Glutamatergic neuron (in vitro differentiated cells): ENCODE results near the gene ANKRD60. TPM values are rescaled to one million over a fixed set of nuclear protein-coding genes. Genes with fewer than 3 reads are reported as not detected.

Source experiments
- DNase-seq: peaks from one replicate; pipeline ENCODE4 v3.0.0; 2022
- H3K27ac Mint-ChIP-seq: one replicate; pipeline ENCODE4 v1.8.0; 2020; ENCODE audit warnings: mild to moderate bottlenecking, mixed read lengths, inconsistent platforms; ENCODE audit not compliant: unreplicated experiment
- H3K27me3 Mint-ChIP-seq: one replicate; pipeline ENCODE4 v1.8.0; 2020; ENCODE audit warnings: mild to moderate bottlenecking, moderate library complexity, mixed read lengths, inconsistent platforms; ENCODE audit not compliant: unreplicated experiment
- H3K36me3 Mint-ChIP-seq: one replicate; pipeline ENCODE4 v1.8.0; 2020; ENCODE audit warnings: mild to moderate bottlenecking, mixed read lengths, inconsistent platforms; ENCODE audit not compliant: unreplicated experiment
- H3K4me1 Mint-ChIP-seq: one replicate; pipeline ENCODE4 v1.8.0; 2020; ENCODE audit warnings: mild to moderate bottlenecking, low read depth, mixed read lengths, inconsistent platforms; ENCODE audit not compliant: unreplicated experiment
- H3K4me3 Mint-ChIP-seq: one replicate; pipeline ENCODE4 v1.8.0; 2020; ENCODE audit warnings: mild to moderate bottlenecking, mixed read lengths, inconsistent platforms; ENCODE audit not compliant: unreplicated experiment
- H3K9me3 Mint-ChIP-seq: one replicate; pipeline ENCODE4 v1.8.0; 2020; ENCODE audit warnings: mild to moderate bottlenecking, moderate library complexity, mixed read lengths, inconsistent platforms; ENCODE audit not compliant: unreplicated experiment
- CTCF ChIP-seq: fragments of 200-600 bp; sonication (generic); IDR thresholded peaks from one replicate; pipeline ENCODE4 v1.5.0; 2021; ENCODE audit not compliant: partially characterized antibody, unreplicated experiment
- total RNA-seq: library from RNA; stranded (reverse); fragmentation: NEBNext Ultra II Directional; extraction: Animal tissue kit (Norgen Biotek cat#: 25700); gene quantifications from one replicate; pipeline ENCODE4 v1.2.1, GENCODE V29; 2021; ENCODE audit not compliant: unreplicated experiment

The ANKRD60 gene
- total RNA-seq, 1 donor from 2014 or later = not detected

GRCh38 chr20:58214310-58214709 lies 14.1 kb downstream of the ANKRD60 start:
- peaks cover 4% of the 10 kb centered on the region for H3K9me3 Mint-ChIP-seq
- H3K36me3 Mint-ChIP-seq = peaks cover 12% of the 10 kb centered on the region
- H3K27ac Mint-ChIP-seq = no peak overlapping the region
- TF ChIP-seq CTCF = no peak
- no peak overlapping the region for H3K4me3 Mint-ChIP-seq
- H3K27me3 Mint-ChIP-seq = peaks cover 7% of the 10 kb centered on the region
- peaks cover 2% of the 10 kb centered on the region for H3K4me1 Mint-ChIP-seq
- DNase-seq = no peak

GRCh38 chr20:58213716-58214115 lies 14.7 kb downstream of the ANKRD60 start:
- Mint-ChIP-seq H3K4me3 (no peak overlapping the region), H3K4me1 (peaks cover 2% of the 10 kb centered on the region), H3K36me3 (peaks cover 6% of the 10 kb centered on the region), H3K27ac (no peak overlapping the region), H3K27me3 (peaks cover 4% of the 10 kb centered on the region), H3K9me3 (no peaks in the 10 kb centered on the region)
- no peak for DNase-seq
- TF ChIP-seq CTCF = no peak

- Mint-ChIP-seq H3K36me3 (peaks cover 5% of the 10 kb centered on the region), H3K27ac (no peak overlapping the region), H3K27me3 (peaks cover 4% of the 10 kb centered on the region), H3K9me3 (no peaks in the 10 kb centered on the region), H3K4me3 (no peak overlapping the region), H3K4me1 (peaks cover 2% of the 10 kb centered on the region)
- DNase-seq = no peak
- no peak for TF ChIP-seq CTCF
Observed at GRCh38 chr20:58213121-58213520, 15.3 kb downstream of the ANKRD60 start.

GRCh38 chr20:58212636-58213035 lies 15.8 kb downstream of the ANKRD60 start:
- H3K9me3 Mint-ChIP-seq = no peaks in the 10 kb centered on the region
- peaks cover 5% of the 10 kb centered on the region for H3K36me3 Mint-ChIP-seq
- peaks cover 4% of the 10 kb centered on the region for H3K27me3 Mint-ChIP-seq
- no peak for DNase-seq
- no peak overlapping the region for H3K4me3 Mint-ChIP-seq
- no peak for TF ChIP-seq CTCF
- no peak overlapping the region for H3K27ac Mint-ChIP-seq
- peaks cover 2% of the 10 kb centered on the region for H3K4me1 Mint-ChIP-seq

- Mint-ChIP-seq H3K9me3 (peaks cover 2% of the 10 kb centered on the region), H3K36me3 (no peaks in the 10 kb centered on the region), H3K27ac (no peak overlapping the region), H3K4me3 (no peak overlapping the region), H3K27me3 (peaks cover 4% of the 10 kb centered on the region), H3K4me1 (peaks cover 2% of the 10 kb centered on the region)
- no peak for DNase-seq
- no peak for TF ChIP-seq CTCF
Observed at GRCh38 chr20:58210398-58210747, 18.1 kb downstream of the ANKRD60 start.
